HG02884 (cell line): ENCODE data around the gene SH2D3A.
A peak's percentile ranks its signal among the peaks of the same experiment; 100 is the strongest.
"Not testable (repeated sequence)": the region's sequence is repeated elsewhere in the genome, so short reads cannot be mapped to it uniquely, and the experiment has no call there.

Experiments used
- ATAC-seq: cut with Tn5 transposase; IDR thresholded peaks from one replicate; pipeline ENCODE4 v1.9.1; 2021; ENCODE audit warnings: mild to moderate bottlenecking, moderate library complexity; ENCODE audit not compliant: unreplicated experiment

SH2D3A gene

DNA sequence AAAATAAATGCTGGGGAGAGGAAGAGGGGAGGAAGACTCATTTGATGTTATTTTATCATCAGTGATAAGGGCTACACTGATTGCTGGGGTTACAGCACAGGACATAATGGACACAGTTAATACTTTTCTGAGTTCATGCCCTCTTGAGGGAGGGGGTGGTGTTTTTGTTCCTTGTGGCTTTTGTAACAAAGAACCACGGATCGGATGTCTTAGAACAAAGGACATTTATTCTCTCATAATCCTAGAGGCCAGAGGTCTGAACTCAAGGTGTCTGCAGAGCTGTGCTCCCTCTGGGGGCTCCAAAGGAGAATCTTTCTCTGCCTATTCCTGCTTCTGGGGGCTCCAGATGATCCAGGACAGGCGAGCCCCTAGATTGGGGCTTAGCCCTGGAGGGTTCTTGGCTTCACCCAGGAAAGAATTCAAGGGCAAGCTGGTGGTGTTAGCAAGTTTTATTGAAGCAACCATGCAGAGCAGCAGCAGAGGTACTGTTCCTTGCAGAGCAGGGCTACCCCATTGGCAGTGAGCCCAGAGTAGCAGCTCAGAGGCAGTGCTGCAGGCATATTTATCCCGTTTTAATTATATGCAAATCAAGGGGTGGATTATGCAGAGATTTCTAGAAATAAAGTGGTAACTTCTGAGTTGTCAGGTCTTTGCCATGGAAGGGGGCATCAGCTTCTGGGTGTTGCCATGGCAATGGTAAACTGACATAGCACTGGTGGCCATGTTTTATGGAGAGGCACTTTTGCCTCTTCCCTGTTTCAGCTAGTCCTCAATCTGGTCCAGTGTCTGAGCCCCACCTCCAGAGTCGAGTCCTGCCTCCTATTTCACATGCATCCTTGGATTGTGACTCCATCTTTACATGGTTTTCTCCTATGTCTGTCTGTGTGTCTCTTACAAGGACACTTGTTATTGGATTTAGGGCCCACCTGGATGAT, 23.2 kb upstream of the SH2D3A start:
- ATAC-seq = no peak

DNA sequence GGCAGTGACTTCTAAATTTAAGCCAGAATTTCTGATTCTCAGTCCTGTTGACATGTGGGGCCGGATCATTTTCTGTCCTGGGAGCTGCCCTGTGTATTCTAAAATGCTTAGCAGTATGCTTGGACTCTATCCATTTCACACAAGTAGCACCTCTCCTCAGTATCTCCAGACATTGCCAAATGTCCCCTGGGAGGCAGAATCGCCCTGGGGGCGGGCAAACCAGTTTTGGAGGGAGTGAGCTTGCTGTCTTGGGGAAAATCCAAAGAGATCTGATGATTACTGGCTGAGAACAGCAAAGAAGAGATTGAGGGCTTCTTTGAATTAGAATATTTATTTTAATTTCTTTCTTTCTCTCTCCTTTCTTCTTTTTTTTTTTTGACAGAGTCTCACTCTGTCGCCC, 21.7 kb upstream of the SH2D3A start:
- ATAC-seq = no peak

- ATAC-seq = no peak
Observed at GRCh38 chr19:6787393-6787792, 20.2 kb upstream of the SH2D3A start.

- no peak for ATAC-seq
Observed at GRCh38 chr19:6779206-6779605, 12.0 kb upstream of the SH2D3A start.

DNA sequence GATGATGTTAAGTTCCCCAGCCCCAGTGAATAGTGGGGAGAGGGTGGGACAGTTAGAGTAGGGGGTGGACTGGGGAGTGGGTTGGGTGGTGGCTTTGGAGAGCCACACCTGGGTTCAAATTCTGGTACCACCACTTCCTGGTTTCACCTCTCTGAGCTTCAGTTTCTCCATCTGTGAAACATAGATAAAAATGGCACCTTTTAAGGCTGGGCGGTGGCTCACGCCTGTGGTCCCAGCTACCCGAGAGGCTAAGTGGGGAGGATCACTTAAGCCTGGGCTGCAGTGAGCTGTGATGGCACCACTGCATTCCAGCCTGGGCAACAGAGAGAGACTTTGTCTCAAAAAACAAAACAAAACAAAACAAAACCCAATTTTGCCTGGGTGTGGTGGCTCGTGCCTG, 11.2 kb upstream of the SH2D3A start:
- no peak for ATAC-seq

GRCh38 chr19:6777434-6777833, 10.2 kb upstream of the SH2D3A start:
- ATAC-seq = no peak

- no peak for ATAC-seq
Observed at GRCh38 chr19:6776999-6777398, 9.8 kb upstream of the SH2D3A start.

DNA sequence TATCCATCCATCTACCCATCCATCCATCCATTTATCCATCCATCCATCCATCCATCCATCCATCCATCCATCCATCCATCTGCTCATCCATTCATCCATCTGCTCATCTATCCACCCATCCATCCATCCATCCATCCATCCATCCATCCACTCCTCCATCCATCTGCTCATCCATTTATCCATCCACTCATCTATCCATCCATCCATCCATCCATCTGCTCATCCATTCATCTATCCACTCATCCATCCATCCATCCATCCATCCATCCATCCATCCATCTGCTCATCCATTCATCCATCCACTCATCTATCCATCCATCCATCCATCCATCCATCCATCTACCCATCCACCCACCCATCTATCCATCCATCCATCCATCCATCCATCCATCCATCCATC, 8.8 kb upstream of the SH2D3A start:
- not testable (repeated sequence) for ATAC-seq

GRCh38 chr19:6774821-6775707, 7.8 kb upstream of the SH2D3A start:
- no peak for ATAC-seq

- ATAC-seq = no peak
Observed at GRCh38 chr19:6773323-6773931, 6.2 kb upstream of the SH2D3A start.

DNA sequence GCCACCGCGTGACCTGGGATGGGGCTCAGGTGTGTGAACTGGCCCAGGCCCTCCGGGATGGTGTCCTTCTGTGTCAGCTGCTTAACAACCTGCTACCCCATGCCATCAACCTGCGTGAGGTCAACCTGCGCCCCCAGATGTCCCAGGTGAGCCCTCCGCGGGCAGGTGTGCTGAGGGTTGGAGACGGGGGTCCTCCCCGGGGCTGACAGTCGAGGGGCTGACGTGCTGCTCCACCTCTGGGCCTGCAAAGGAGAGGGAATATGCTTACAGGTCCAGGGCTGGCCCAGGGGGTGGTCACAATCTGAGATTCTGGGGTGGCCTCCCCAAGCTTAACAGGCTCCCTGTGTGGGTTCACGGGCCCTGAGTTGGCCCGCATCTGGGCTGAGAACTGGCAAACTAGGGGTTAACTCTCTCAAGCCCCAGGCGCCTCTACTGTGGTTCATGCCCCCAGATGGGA, 5.7 kb upstream of the SH2D3A start:
- no peak for ATAC-seq

DNA sequence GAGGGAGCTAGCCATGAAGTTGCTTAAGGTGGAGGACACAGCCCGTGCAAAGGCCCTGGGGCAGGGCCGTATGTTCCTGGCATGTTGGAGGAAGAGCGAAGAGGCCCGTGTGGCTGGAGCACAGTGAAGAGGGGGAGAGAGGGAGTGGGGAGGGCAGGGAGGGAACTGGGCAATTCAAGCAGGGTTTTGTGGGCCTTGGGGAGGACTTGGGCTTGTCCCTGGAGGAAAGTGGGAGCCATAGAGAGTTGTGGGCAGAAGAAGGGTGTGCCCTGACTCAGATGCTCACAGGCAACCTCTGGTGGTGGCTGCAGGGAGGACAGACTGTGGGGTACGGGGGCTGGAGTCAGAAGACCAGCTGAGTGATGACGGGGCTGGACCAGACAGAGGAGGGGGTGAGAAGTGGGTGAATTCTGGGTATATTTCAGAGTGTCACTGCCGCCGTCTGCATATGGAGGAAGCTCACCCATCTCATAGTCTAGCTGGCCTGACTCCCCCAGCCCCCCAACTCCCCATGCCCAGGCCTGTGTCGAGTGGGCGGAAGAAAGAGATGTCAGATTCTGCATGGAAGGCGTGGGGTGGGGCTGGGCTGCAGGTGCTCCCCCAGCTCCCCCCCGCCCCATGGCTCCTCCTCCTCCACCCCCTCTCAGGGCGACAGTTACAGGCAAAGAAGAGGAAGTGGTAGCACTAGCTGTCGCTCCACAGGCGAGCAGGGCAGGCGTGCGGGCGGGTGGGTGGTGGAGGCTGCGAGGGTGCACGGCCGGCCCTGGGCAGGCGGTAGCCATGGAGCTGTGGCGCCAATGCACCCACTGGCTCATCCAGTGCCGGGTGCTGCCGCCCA, 5.0 kb upstream of the SH2D3A start, which contains the start of gene VAV1:
Gene VAV1 (plus strand): TSS at position 681 of the 838 bp plus-strand sequence. CDS start 100 bp downstream, at position 781.
- ATAC-seq = no peak

GRCh38 chr19:6771648-6772027, 4.4 kb upstream of the SH2D3A start:
- not testable (repeated sequence) for ATAC-seq

- ATAC-seq = no peak
Observed at GRCh38 chr19:6769006-6769619, 1.9 kb upstream of the SH2D3A start.

GRCh38 chr19:6768236-6768785, 1.1 kb upstream of the SH2D3A start:
- no peak for ATAC-seq

GRCh38 chr19:6767081-6767356, 216 bp downstream of the SH2D3A start:
- ATAC-seq = peak; percentile 22

DNA sequence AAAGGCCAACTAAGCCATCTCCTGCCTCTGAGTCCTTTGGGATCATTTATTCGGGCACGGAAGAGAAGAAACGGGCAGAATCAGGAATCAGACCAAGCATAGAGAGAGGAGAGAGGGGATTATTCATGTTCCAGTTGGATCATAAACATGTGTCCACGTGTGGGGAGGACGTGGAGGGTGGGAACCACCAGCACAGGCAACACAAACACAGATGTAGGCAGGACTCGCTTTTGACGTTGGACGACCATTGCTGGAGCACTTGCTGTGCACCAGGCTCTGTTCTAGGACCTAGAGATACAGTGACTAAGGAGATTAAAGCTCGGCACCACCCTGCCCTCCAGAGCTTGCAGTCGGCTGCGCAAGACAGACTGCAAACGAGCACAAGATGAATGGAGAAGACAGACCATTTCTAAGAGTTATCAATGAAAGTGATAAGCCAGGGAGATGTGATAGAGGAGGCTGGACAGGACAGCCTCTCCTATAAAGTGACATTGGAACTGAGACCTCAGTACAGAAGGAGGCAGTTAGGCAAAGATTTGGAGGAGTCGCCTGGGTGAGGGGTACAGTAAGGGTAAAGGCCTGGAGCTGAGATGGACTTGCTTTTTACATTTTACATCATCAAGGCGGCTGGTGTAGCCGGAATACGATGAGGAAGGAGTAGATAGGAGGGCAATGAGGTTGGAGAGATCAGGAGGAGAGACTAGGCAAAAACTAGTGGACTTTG, 716 bp downstream of the SH2D3A start:
- no peak for ATAC-seq

- ATAC-seq = no peak
Observed at GRCh38 chr19:6765738-6766356, 1.4 kb downstream of the SH2D3A start.
